HG03575 (cell line): ENCODE measurements around the gene PPP4R1.

Experiments used
- ATAC-seq: cut with Tn5 transposase; IDR thresholded peaks from one replicate; pipeline ENCODE4 v1.9.1; 2021; ENCODE audit not compliant: unreplicated experiment, insufficient number of reproducible peaks, low FRiP score; ENCODE audit errors: extremely low read depth

Gene PPP4R1

GRCh38 chr18:9526458-9526857 lies 87.9 kb downstream of the PPP4R1 start:
- no peak for ATAC-seq

DNA sequence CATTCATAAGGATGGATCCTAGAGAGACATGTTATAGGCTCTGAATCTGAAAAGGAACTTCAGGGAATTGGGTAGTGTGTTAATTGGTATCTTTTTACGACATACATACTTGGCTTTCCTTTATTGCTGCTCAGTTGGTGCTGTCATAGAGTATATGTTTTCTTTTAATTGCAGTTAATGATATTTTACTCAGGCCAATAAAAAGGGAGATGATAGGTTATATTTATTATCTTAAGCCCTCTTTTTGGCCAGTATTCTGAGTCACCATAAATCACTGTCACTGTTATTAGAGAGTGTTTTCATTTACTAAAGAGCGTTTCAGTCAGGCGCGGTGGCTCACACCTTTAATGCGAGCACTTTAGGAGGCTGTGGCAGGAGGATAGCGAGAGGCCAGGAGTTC lies 91.4 kb downstream of the PPP4R1 start:
- no peak for ATAC-seq

DNA sequence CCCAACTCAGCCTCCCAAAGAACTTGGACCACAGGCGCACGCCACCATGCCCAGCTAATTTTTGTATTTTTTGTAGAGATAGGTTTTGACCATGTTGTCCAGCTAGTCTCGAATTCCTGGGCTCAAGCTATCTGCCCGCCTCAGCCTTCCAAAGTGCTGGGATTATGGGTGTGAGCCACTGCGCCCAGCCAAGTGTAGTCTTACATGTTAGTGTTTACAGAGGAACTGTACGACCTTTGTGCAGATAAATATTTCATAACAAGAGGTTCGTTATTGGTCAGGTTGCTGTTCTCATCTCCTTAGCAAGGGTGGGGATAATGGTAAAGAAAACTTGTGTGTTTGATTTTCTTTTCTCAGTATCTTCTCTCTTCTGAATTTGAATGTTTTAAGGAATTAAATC lies 92.6 kb downstream of the PPP4R1 start:
- ATAC-seq: no peak

GRCh38 chr18:9520666-9521065 lies 93.7 kb downstream of the PPP4R1 start:
- no peak for ATAC-seq

- ATAC-seq: no peak
Measured at GRCh38 chr18:9519399-9519798, 95.0 kb downstream of the PPP4R1 start.

GRCh38 chr18:9517869-9518268 lies 96.5 kb downstream of the PPP4R1 start:
- no peak for ATAC-seq

- ATAC-seq: no peak
Measured at GRCh38 chr18:9516437-9517064, 97.8 kb downstream of the PPP4R1 start.

- no peak for ATAC-seq
Measured at GRCh38 chr18:9513971-9514512, 100.3 kb downstream of the PPP4R1 start.

GRCh38 chr18:9508446-9509025 lies 105.8 kb downstream of the PPP4R1 start:
- no peak for ATAC-seq

DNA sequence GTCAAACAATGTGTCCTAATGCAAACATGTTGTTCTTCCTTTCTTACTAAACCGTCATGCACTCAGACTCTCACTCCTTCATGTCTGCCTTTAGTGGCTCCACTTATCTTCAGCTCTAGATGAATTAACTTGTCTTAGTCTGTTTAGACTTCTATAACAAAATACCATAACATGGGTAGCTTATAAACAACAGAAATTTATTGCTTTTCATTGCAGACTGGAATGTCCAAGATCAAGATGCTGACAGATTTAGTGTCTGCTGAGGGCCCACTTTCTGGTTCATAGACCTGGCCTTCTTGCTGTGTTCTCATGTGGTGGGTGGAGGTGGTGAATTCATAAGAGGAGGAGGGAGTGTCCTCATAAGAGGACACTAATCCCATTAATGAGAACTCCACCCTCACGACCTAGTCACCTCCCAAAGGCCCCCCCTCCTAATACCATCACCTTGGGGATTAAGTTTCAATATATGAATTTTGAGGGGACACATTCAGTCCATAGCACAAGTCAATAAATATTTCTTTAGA lies 106.7 kb downstream of the PPP4R1 start:
- no peak for ATAC-seq

GRCh38 chr18:9506046-9506792 lies 108.1 kb downstream of the PPP4R1 start:
- no peak for ATAC-seq
